Muscle of leg (tissue), 11 donors: ENCODE data around the gene KLHL2. TPM values are rescaled to one million over a fixed set of nuclear protein-coding genes. Genes with fewer than 3 reads are reported as not detected.
"Not testable (repeated sequence)": the region's sequence is repeated elsewhere in the genome, so short reads cannot be mapped to it uniquely, and the experiment has no call there.

ENCODE experiments used
- DNase-seq: peaks from one replicate; pipeline ENCODE4 v3.0.0; 2013
- H3K27ac ChIP-seq: one replicate; pipeline ENCODE4 v1.5.1; 2013; ENCODE audit warnings: mild to moderate bottlenecking, low read length, control low read depth
- H3K27me3 ChIP-seq: one replicate; pipeline ENCODE4 v1.6.1; 2013; ENCODE audit warnings: low read length; ENCODE audit not compliant: control insufficient read depth, insufficient read depth
- H3K36me3 ChIP-seq: one replicate; pipeline ENCODE4 v1.6.1; 2013; ENCODE audit warnings: low read length; ENCODE audit not compliant: control insufficient read depth, insufficient read depth
- H3K4me1 ChIP-seq: one replicate; pipeline ENCODE4 v1.6.1; 2013; ENCODE audit warnings: low read length; ENCODE audit not compliant: control insufficient read depth, insufficient read depth
- H3K4me3 ChIP-seq: one replicate; pipeline ENCODE4 v1.5.1; 2013; ENCODE audit warnings: low read length, control low read depth
- H3K9me3 ChIP-seq: replicated peaks from 2 replicates; pipeline ENCODE4 v1.6.1; 2013; ENCODE audit warnings: low read depth, low read length; ENCODE audit not compliant: control insufficient read depth
- WGBS: methylation state at CpG from one replicate; pipeline ENCODE4 v1.1.5; 2013; ENCODE audit warnings: missing lambda C conversion rate; ENCODE audit not compliant: insufficient coverage; 5-methylcytosine and 5-hydroxymethylcytosine counted together
- polyA plus RNA-seq, 8 donors: library from polyadenylated mRNA; unstranded; fragments of 120-200 nt; gene quantifications; one replicate each; pipeline versions ENCODE4 v1.2.1 to v1.2.3, GENCODE V29; 2013; ENCODE audit warnings: inconsistent platforms in 1 of 8, low replicate concordance in 1 of 8; ENCODE audit not compliant: insufficient read length in 8 of 8, insufficient read depth in 1 of 8
- total RNA-seq: library from RNA; stranded (reverse); fragments of 120-200 nt; gene quantifications from one replicate; pipeline ENCODE4 v1.2.4, GENCODE V29; 2013

The KLHL2 gene
- total and polyA plus RNA-seq, 9 donors: 6.2 to 10.3 (median 7.6) TPM

- DNase-seq, H3K9me3 ChIP-seq, H3K4me3 ChIP-seq, H3K27me3 ChIP-seq, H3K27ac ChIP-seq, H3K4me1 ChIP-seq, H3K36me3 ChIP-seq: not testable (repeated sequence)
- WGBS: 80% methylated on average over 2 of the region's 3 CpGs
Observed at GRCh38 chr4:165254771-165255170, 47.4 kb downstream of the KLHL2 start.

DNA sequence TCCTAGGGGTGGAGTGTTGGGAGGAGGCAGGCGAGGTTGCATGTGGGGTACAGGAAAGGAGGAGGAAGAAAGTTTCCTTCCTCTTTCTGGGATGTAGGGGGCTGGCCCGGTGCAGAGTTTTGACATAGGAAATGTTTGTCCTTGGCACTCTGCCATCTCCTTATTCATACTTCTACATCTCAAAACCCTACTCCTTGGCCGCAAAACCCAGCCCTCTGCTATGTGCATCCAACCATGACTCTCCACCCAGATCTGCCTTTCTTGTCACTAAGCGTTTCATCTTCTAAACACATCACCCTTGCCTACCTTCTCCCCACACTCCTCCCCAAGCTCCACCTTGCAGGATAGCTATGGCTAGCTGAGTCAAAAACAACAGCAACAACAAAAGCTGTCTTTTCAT, 48.1 kb downstream of the KLHL2 start:
- H3K9me3 ChIP-seq, H3K4me1 ChIP-seq, H3K36me3 ChIP-seq, H3K27me3 ChIP-seq, H3K27ac ChIP-seq, H3K4me3 ChIP-seq: not testable (repeated sequence)
- WGBS: no CpG with 5 or more reads among the region's 4 CpGs
- DNase-seq: peak; percentile 42

DNA sequence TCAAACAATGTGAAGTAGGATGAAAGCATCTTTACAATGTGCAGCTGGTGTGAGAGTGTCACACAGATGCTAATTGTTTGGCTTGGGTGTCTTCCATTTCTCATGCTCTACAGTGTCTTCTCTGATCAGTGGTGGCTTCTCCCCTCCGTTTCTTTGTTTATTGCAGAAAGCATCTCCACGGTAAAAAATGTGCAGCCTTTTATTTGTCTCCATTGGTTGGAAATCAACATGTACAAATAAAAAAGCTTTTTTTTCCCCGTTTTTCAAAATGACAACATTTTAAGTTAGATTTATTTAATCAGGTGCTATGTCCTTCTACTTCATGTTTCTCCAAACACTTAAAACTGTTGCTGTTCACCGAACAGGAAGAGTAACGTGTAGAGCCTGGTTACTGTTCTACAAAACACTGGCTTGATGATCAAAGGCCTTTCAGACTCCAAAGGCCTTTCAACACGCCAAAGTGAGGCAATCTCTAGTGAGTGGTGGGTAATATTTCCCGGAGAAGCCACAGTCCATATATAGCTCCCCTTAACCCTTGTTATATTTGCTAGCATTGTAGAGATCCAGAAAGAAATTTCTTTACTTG, 48.8 kb downstream of the KLHL2 start:
- not testable (repeated sequence) for H3K27ac ChIP-seq, H3K27me3 ChIP-seq, H3K36me3 ChIP-seq, H3K9me3 ChIP-seq, H3K4me3 ChIP-seq, H3K4me1 ChIP-seq
- DNase-seq: peak; percentile 4
- WGBS: 50% methylated on average over 1 of the region's 7 CpGs

- no CpG with 5 or more reads among the region's 4 CpGs for WGBS
- not testable (repeated sequence) for DNase-seq, H3K27me3 ChIP-seq, H3K4me3 ChIP-seq, H3K9me3 ChIP-seq, H3K4me1 ChIP-seq, H3K27ac ChIP-seq, H3K36me3 ChIP-seq
Observed at GRCh38 chr4:165259776-165260175, 52.4 kb downstream of the KLHL2 start.

- no CpG with 5 or more reads among the region's 3 CpGs for WGBS
Observed at GRCh38 chr4:165262306-165262705, 54.9 kb downstream of the KLHL2 start.

DNA sequence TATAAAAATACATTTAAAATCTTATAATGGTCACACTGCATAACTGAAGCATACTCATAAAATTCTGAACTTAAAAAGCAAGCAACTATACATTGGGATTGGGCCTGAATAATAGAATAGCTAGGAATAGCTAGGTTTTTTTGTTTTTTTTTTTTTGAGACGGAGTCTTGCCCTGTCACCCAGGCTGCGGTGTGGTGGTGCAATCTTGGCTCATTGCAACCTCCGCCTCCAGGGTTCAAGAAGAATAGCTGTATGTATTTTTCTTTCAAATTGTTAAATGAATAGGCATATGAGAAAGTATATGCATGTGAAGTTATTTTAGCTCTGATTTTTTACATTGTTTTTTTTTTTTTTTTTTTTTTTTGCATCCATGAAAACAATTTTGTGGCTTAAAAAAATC, 56.1 kb downstream of the KLHL2 start:
- not testable (repeated sequence) for H3K9me3 ChIP-seq, H3K27ac ChIP-seq, H3K27me3 ChIP-seq, DNase-seq, H3K4me3 ChIP-seq, H3K4me1 ChIP-seq, H3K36me3 ChIP-seq
- WGBS: no CpG with 5 or more reads among the region's 3 CpGs

More at GRCh38 chr4:165262306-165262705, 54.9 kb downstream of the KLHL2 start:
- H3K27ac ChIP-seq, H3K4me1 ChIP-seq, DNase-seq, H3K9me3 ChIP-seq, H3K36me3 ChIP-seq, H3K27me3 ChIP-seq, H3K4me3 ChIP-seq: not testable (repeated sequence)

DNA sequence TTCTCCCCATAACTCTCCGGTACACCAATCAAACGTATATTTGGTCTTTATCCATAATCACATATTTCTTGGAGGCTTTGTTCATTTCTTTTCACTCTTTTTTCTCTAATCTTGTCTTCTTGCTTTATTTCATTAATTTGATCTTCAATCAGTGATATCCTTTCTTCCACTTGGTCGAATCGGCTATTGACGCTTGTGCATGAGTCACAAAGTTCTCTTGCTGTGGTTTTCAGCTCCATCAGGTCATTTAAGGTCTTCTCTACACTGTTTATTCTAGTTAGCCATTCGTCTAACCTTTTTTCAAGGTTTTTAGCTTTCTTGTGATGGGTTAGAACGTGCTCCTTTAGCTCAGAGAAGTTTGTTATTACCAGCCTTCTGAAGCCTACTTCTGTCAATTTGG, 62.6 kb downstream of the KLHL2 start:
- H3K27me3 ChIP-seq: not testable (repeated sequence)

GRCh38 chr4:165273443-165273842, 66.1 kb downstream of the KLHL2 start:
- not testable (repeated sequence) for H3K4me3 ChIP-seq, H3K27me3 ChIP-seq, H3K9me3 ChIP-seq, DNase-seq, H3K27ac ChIP-seq, H3K36me3 ChIP-seq, H3K4me1 ChIP-seq
- no CpG with 5 or more reads among the region's 2 CpGs for WGBS

More for the DNA sequence above, 62.6 kb downstream of the KLHL2 start:
- H3K9me3 ChIP-seq, DNase-seq, H3K4me1 ChIP-seq, H3K36me3 ChIP-seq, H3K27ac ChIP-seq, H3K4me3 ChIP-seq: not testable (repeated sequence)
- 83% methylated on average over 2 of the region's 7 CpGs for WGBS

GRCh38 chr4:165275357-165275756, 68.0 kb downstream of the KLHL2 start:
- not testable (repeated sequence) for H3K4me1 ChIP-seq, H3K4me3 ChIP-seq, H3K9me3 ChIP-seq, DNase-seq, H3K36me3 ChIP-seq, H3K27ac ChIP-seq, H3K27me3 ChIP-seq
- WGBS: no CpG with 5 or more reads among the region's 3 CpGs

- DNase-seq, H3K4me3 ChIP-seq, H3K27me3 ChIP-seq, H3K4me1 ChIP-seq, H3K9me3 ChIP-seq, H3K36me3 ChIP-seq, H3K27ac ChIP-seq: not testable (repeated sequence)
- 89% methylated on average over 17 of the region's 20 CpGs for WGBS
Observed at GRCh38 chr4:165279531-165279930, 72.2 kb downstream of the KLHL2 start.

DNA sequence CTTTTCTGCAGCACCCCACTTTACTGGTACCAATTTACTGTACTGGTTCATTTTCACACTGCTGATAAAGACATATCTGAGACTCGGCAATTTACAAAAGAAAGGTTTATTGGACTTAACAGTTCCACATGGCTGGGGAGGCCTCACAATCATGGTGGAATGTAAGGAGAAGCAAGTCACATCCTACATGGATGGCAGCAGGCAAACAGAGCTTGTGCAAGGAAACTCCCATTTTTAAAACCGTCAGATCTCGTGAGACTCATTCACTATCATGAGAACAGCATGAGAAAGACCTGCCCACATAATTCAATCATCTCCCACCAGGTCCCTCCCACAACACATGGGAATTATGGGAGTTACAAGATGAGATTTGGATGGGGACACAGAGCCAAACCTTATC, 77.3 kb downstream of the KLHL2 start:
- WGBS: no CpG with 5 or more reads among the region's 3 CpGs
- H3K4me1 ChIP-seq, H3K27me3 ChIP-seq, H3K27ac ChIP-seq, H3K9me3 ChIP-seq, H3K4me3 ChIP-seq, DNase-seq, H3K36me3 ChIP-seq: not testable (repeated sequence)
